Astrocyte (in vitro differentiated cells and primary cell): ENCODE results near the gene SV2A.

Experiments used
- EZH2 ChIP-seq: IDR thresholded peaks from 2 replicates; pipeline ENCODE4 v1.6.1; 2012; ENCODE audit warnings: mild to moderate bottlenecking, low read length, inconsistent platforms; ENCODE audit not compliant: insufficient read depth
- TF ChIP-seq, protein P1 (sequence below): IDR thresholded peaks from 2 replicates; pipeline ENCODE4 v1.5.1; 2011; ENCODE audit warnings: low read depth, mild to moderate bottlenecking, inconsistent platforms, low read length, moderate library complexity; ENCODE audit not compliant: insufficient read depth

- TF ChIP-seq EZH2 = no peak
- TF ChIP-seq, protein P1, sequence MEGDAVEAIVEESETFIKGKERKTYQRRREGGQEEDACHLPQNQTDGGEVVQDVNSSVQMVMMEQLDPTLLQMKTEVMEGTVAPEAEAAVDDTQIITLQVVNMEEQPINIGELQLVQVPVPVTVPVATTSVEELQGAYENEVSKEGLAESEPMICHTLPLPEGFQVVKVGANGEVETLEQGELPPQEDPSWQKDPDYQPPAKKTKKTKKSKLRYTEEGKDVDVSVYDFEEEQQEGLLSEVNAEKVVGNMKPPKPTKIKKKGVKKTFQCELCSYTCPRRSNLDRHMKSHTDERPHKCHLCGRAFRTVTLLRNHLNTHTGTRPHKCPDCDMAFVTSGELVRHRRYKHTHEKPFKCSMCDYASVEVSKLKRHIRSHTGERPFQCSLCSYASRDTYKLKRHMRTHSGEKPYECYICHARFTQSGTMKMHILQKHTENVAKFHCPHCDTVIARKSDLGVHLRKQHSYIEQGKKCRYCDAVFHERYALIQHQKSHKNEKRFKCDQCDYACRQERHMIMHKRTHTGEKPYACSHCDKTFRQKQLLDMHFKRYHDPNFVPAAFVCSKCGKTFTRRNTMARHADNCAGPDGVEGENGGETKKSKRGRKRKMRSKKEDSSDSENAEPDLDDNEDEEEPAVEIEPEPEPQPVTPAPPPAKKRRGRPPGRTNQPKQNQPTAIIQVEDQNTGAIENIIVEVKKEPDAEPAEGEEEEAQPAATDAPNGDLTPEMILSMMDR = no peak
Observed at GRCh38 chr1:149914545-149914944, 3.1 kb downstream of the SV2A start.
